Astrocyte (in vitro differentiated cells and primary cell): ENCODE measurements around the gene PELO. TPM values are rescaled to one million over a fixed set of nuclear protein-coding genes. Genes with fewer than 3 reads are reported as not detected.

Experiments used
- DNase-seq: peaks from one replicate; pipeline ENCODE4 v3.0.0-alpha.2; 2010; ENCODE audit warnings: low read depth
- FAIRE-seq: peaks from 2 replicates; lab custom pipeline; 2011; peaks lifted over from hg19 to GRCh38; lab: Jason Lieb, UNC
- H2AFZ ChIP-seq: 2 replicates; pipeline ENCODE4 v1.6.0; 2012; ENCODE audit warnings: low read depth, low read length, inconsistent platforms
- H3K27ac ChIP-seq: 2 replicates; pipeline ENCODE4 v1.5.1; 2011; ENCODE audit warnings: low read depth, low read length, inconsistent platforms
- H3K27me3 ChIP-seq: 2 replicates; pipeline ENCODE4 v1.6.0; 2011; ENCODE audit warnings: low read length, inconsistent platforms; ENCODE audit not compliant: insufficient read depth
- H3K36me3 ChIP-seq: 2 replicates; pipeline ENCODE4 v1.5.1; 2011; ENCODE audit warnings: low read length, inconsistent platforms; ENCODE audit not compliant: insufficient read depth
- H3K4me1 ChIP-seq: 2 replicates; pipeline ENCODE4 v1.5.1; 2011; ENCODE audit warnings: low read length, inconsistent platforms; ENCODE audit not compliant: insufficient read depth
- H3K4me2 ChIP-seq: 2 replicates; pipeline ENCODE4 v1.6.0; 2012; ENCODE audit warnings: low read length, inconsistent platforms
- H3K4me3 ChIP-seq: 2 replicates; pipeline ENCODE4 v1.5.1; 2011; ENCODE audit warnings: low read depth, mild to moderate bottlenecking, low read length, inconsistent platforms; ENCODE audit not compliant: insufficient read depth
- H3K79me2 ChIP-seq: 2 replicates; pipeline ENCODE4 v1.6.0; 2012; ENCODE audit warnings: mild to moderate bottlenecking, low read length, inconsistent platforms; ENCODE audit not compliant: insufficient read depth
- H3K9ac ChIP-seq: 2 replicates; pipeline ENCODE4 v1.6.0; 2012; ENCODE audit warnings: mild to moderate bottlenecking, low read length, inconsistent platforms
- H3K9me3 ChIP-seq: 2 replicates; pipeline ENCODE4 v1.5.1; 2012; ENCODE audit warnings: low read depth, mild to moderate bottlenecking, low read length, inconsistent platforms; ENCODE audit not compliant: insufficient read depth
- H4K20me1 ChIP-seq: 2 replicates; pipeline ENCODE4 v1.6.0; 2012; ENCODE audit warnings: low read length, inconsistent platforms; ENCODE audit not compliant: insufficient read depth
- H3K27ac Mint-ChIP-seq: one replicate; pipeline ENCODE4 v1.8.0; 2021; ENCODE audit warnings: mild to moderate bottlenecking, mixed read lengths; ENCODE audit not compliant: unreplicated experiment
- H3K27me3 Mint-ChIP-seq: one replicate; pipeline ENCODE4 v1.8.0; 2021; ENCODE audit warnings: low read depth, mixed read lengths; ENCODE audit not compliant: unreplicated experiment
- H3K36me3 Mint-ChIP-seq: one replicate; pipeline ENCODE4 v1.8.0; 2021; ENCODE audit warnings: low read depth, mixed read lengths; ENCODE audit not compliant: unreplicated experiment
- H3K4me1 Mint-ChIP-seq: one replicate; pipeline ENCODE4 v1.8.0; 2021; ENCODE audit warnings: low read depth, mixed read lengths; ENCODE audit not compliant: unreplicated experiment
- H3K4me3 Mint-ChIP-seq: one replicate; pipeline ENCODE4 v1.8.0; 2021; ENCODE audit warnings: mild to moderate bottlenecking, moderate library complexity, mixed read lengths; ENCODE audit not compliant: unreplicated experiment
- H3K9me3 Mint-ChIP-seq: one replicate; pipeline ENCODE4 v1.8.0; 2021; ENCODE audit warnings: mild to moderate bottlenecking, mixed read lengths; ENCODE audit not compliant: unreplicated experiment
- CTCF ChIP-seq: IDR thresholded peaks from 2 replicates; pipeline ENCODE4 v1.5.1; 2011; ENCODE audit warnings: low read depth, mild to moderate bottlenecking, inconsistent platforms, low read length, moderate library complexity; ENCODE audit not compliant: insufficient read depth
- EZH2 ChIP-seq: IDR thresholded peaks from 2 replicates; pipeline ENCODE4 v1.6.1; 2012; ENCODE audit warnings: mild to moderate bottlenecking, low read length, inconsistent platforms; ENCODE audit not compliant: insufficient read depth
- total RNA-seq: library from RNA; stranded (reverse); gene quantifications from 2 replicates; pipeline ENCODE4 v1.2.1, GENCODE V29; 2021

PELO gene
- total RNA-seq, 1 donor from 2014 or later = 75.8 TPM

GRCh38 chr5:52748590-52748989 lies 39.1 kb upstream of the PELO start:
- Histone ChIP-seq H3K9me3 (no peaks in the 10 kb centered on the region), H3K4me3 (no peak overlapping the region), H3K4me2 (no peak overlapping the region), H3K27ac (no peak overlapping the region), H4K20me1 (no peaks in the 10 kb centered on the region), H3K4me1 (no peaks in the 10 kb centered on the region), H2AFZ (no peak overlapping the region), H3K27me3 (no peaks in the 10 kb centered on the region), H3K79me2 (no peaks in the 10 kb centered on the region), H3K9ac (no peak overlapping the region), H3K36me3 (no peaks in the 10 kb centered on the region)
- H3K27me3 Mint-ChIP-seq = no peaks in the 10 kb centered on the region
- H3K4me3 Mint-ChIP-seq = no peak overlapping the region
- no peaks in the 10 kb centered on the region for H3K9me3 Mint-ChIP-seq
- no peak for DNase-seq
- FAIRE-seq = no peak
- peaks cover 6% of the 10 kb centered on the region for H3K4me1 Mint-ChIP-seq
- TF ChIP-seq CTCF (no peak), EZH2 (no peak)
- H3K36me3 Mint-ChIP-seq = no peaks in the 10 kb centered on the region
- H3K27ac Mint-ChIP-seq = no peak overlapping the region

GRCh38 chr5:52749666-52750065 lies 38.0 kb upstream of the PELO start:
- Histone ChIP-seq H3K9ac (no peak overlapping the region), H3K27ac (no peak overlapping the region), H3K27me3 (no peaks in the 10 kb centered on the region), H3K4me1 (no peaks in the 10 kb centered on the region), H3K9me3 (no peaks in the 10 kb centered on the region), H4K20me1 (no peaks in the 10 kb centered on the region), H2AFZ (no peak overlapping the region), H3K36me3 (no peaks in the 10 kb centered on the region), H3K4me3 (no peak overlapping the region), H3K79me2 (no peaks in the 10 kb centered on the region), H3K4me2 (no peak overlapping the region)
- H3K36me3 Mint-ChIP-seq = no peaks in the 10 kb centered on the region
- DNase-seq (no peak), FAIRE-seq (no peak)
- H3K9me3 Mint-ChIP-seq = no peaks in the 10 kb centered on the region
- H3K27me3 Mint-ChIP-seq = no peaks in the 10 kb centered on the region
- no peaks in the 10 kb centered on the region for H3K4me1 Mint-ChIP-seq
- TF ChIP-seq CTCF (no peak), EZH2 (no peak)
- no peak overlapping the region for H3K4me3 Mint-ChIP-seq
- no peak overlapping the region for H3K27ac Mint-ChIP-seq

- Histone ChIP-seq H3K27ac (no peak overlapping the region), H3K9me3 (no peaks in the 10 kb centered on the region), H3K79me2 (no peaks in the 10 kb centered on the region), H2AFZ (no peak overlapping the region), H3K4me3 (no peak overlapping the region), H3K4me1 (no peaks in the 10 kb centered on the region), H4K20me1 (no peaks in the 10 kb centered on the region), H3K4me2 (no peak overlapping the region), H3K27me3 (no peaks in the 10 kb centered on the region), H3K9ac (no peak overlapping the region), H3K36me3 (no peaks in the 10 kb centered on the region)
- no peaks in the 10 kb centered on the region for H3K36me3 Mint-ChIP-seq
- no peak overlapping the region for H3K27ac Mint-ChIP-seq
- no peaks in the 10 kb centered on the region for H3K9me3 Mint-ChIP-seq
- no peak for DNase-seq
- H3K4me1 Mint-ChIP-seq = no peaks in the 10 kb centered on the region
- TF ChIP-seq CTCF = no peak
- TF ChIP-seq EZH2 = no peak
- FAIRE-seq = no peak
- H3K4me3 Mint-ChIP-seq = no peak overlapping the region
- no peaks in the 10 kb centered on the region for H3K27me3 Mint-ChIP-seq
Observed at GRCh38 chr5:52751137-52751536, 36.6 kb upstream of the PELO start.
